Measurements from ENCODE around the gene CCDC85B. TPM values are rescaled to one million over a fixed set of nuclear protein-coding genes. Genes with fewer than 3 reads are reported as not detected.

CCDC85B gene
- total RNA-seq, 6 experiments from 2014 or later, result 4.9 to 19.2 (median 6.6) TPM

DNA sequence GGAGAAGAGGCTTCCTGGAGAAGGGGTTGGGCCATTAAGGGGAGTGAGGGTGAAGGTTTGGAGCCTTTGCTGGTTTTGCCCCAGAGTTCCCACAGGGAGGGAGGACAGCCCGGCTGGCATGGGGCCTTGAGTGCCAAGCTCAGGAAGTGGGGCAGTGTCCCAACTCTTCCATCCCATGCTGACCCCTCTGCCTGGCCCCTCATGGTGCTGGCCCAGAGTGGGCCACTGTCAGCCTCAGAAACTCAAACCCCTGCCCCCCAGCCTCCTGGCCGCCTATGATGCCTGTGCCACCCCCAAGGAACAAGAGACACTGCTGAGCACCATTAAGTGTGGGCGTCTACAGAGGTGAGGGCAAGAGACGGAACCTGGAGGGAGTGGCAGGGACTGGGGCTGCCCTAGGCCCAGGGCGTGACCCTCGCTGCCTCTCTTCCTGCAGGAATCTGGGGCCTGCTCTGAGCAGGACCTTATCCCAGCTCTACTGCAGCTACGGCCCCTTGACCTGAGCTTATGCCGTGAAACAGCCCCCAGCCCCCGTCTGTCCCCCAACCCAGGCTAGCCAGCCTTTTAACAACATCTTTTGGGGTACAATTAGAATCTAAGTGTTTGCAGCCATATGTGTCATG, 24.8 kb upstream of the CCDC85B start:
- H3K4me1 ChIP-seq, result peaks cover 0 to 9% (median 0%) of the 10 kb centered on the region in 4 donors
- WGBS (ENCODE audit: insufficient coverage, low coverage, low lambda C conversion rate, missing lambda C conversion rate), result 88% methylated on average over 3 of the region's 9 CpGs
- peaks cover 0 to 33% (median 18%) of the 10 kb centered on the region in 4 donors for H3K36me3 ChIP-seq
- intact Hi-C loops (cut with DNase I), result no loop called here
- H3K27me3 ChIP-seq, result no peaks in the 10 kb centered on the region
- H3K27ac ChIP-seq, result no peak overlapping the region
- ATAC-seq (no peak), DNase-seq (no peak)
- TF ChIP-seq POLR2A (IDR thresholded peaks at IDR 0.05), result no peak
- TF ChIP-seq, protein P1, sequence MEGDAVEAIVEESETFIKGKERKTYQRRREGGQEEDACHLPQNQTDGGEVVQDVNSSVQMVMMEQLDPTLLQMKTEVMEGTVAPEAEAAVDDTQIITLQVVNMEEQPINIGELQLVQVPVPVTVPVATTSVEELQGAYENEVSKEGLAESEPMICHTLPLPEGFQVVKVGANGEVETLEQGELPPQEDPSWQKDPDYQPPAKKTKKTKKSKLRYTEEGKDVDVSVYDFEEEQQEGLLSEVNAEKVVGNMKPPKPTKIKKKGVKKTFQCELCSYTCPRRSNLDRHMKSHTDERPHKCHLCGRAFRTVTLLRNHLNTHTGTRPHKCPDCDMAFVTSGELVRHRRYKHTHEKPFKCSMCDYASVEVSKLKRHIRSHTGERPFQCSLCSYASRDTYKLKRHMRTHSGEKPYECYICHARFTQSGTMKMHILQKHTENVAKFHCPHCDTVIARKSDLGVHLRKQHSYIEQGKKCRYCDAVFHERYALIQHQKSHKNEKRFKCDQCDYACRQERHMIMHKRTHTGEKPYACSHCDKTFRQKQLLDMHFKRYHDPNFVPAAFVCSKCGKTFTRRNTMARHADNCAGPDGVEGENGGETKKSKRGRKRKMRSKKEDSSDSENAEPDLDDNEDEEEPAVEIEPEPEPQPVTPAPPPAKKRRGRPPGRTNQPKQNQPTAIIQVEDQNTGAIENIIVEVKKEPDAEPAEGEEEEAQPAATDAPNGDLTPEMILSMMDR (IDR thresholded peaks at IDR 0.05), result no peak
- H3K9me3 ChIP-seq, result no peaks in the 10 kb centered on the region
- no peak overlapping the region for H3K4me3 ChIP-seq

DNA sequence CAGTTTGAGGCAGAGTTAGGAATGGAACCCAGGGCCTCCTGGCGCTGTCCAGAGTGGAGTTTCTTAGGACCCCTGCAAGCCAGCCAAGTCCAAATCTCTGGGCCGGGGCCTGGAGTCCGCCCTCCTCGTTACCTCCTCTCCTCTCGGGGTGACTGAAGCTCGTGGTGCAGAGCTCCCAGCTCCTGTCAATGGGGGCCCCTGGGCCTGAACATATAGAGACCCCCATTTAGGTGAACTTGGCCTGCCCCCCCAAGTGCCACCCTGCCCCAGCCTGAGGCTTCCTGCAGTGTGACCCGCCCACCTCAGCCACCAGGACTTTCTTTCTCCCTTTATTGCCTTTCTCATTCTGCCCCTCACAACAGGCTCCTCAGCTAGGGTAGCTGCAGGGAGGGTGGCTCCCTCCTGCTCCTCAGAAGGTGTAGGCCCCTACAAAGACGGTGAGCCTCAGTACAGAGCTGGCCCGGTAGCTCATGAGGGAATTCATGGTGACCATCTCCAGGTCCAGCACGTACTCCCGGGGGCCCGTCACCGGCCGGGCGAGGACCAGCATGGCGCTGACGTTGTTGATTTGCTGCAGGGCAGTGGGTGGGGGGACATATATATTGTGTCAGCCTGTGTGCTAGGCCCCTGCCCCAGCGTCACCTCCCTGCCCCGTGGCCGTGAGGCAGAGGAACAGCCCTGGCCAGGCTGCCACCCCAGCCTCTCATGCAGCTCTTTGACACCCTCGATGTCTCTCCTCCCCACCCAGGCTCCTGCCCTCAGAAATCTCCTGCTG, 23.8 kb upstream of the CCDC85B start:
- TF ChIP-seq, protein P1 (IDR thresholded peaks at IDR 0.05), result no peak
- no peak for TF ChIP-seq POLR2A (IDR thresholded peaks at IDR 0.05)
- H3K4me3 ChIP-seq, result no peak overlapping the region
- H3K27me3 ChIP-seq, result no peaks in the 10 kb centered on the region
- H3K4me1 ChIP-seq, result peaks cover 0 to 3% (median 0%) of the 10 kb centered on the region in 4 donors
- DNase-seq, result no peak
- WGBS (ENCODE audit: insufficient coverage, low coverage, low lambda C conversion rate, missing lambda C conversion rate), result 100% methylated on average over 1 of the region's 21 CpGs
- H3K27ac ChIP-seq, result no peak overlapping the region
- ATAC-seq, result no peak
- intact Hi-C loops (cut with DNase I), result no loop called here
- peaks cover 0 to 33% (median 18%) of the 10 kb centered on the region in 4 donors for H3K36me3 ChIP-seq
- no peaks in the 10 kb centered on the region for H3K9me3 ChIP-seq

- ATAC-seq (no peak), DNase-seq (no peak)
- Histone ChIP-seq H3K9me3 (no peaks in the 10 kb centered on the region), H3K36me3 (peaks cover 0 to 28% (median 17%) of the 10 kb centered on the region in 4 donors), H3K4me3 (no peak overlapping the region), H3K27me3 (no peaks in the 10 kb centered on the region), H3K4me1 (no peaks in the 10 kb centered on the region), H3K27ac (no peak overlapping the region)
- TF ChIP-seq, protein P1 (IDR thresholded peaks at IDR 0.05), result no peak
- no peak for TF ChIP-seq POLR2A (IDR thresholded peaks at IDR 0.05)
- 44% methylated on average over 12 of the region's 29 CpGs for WGBS (ENCODE audit: insufficient coverage, low coverage, low lambda C conversion rate, missing lambda C conversion rate)
- intact Hi-C loops (cut with DNase I), result no loop called here
These were observed 23.0 kb upstream of the CCDC85B start for GRCh38 chr11:65867284-65868071.

DNA sequence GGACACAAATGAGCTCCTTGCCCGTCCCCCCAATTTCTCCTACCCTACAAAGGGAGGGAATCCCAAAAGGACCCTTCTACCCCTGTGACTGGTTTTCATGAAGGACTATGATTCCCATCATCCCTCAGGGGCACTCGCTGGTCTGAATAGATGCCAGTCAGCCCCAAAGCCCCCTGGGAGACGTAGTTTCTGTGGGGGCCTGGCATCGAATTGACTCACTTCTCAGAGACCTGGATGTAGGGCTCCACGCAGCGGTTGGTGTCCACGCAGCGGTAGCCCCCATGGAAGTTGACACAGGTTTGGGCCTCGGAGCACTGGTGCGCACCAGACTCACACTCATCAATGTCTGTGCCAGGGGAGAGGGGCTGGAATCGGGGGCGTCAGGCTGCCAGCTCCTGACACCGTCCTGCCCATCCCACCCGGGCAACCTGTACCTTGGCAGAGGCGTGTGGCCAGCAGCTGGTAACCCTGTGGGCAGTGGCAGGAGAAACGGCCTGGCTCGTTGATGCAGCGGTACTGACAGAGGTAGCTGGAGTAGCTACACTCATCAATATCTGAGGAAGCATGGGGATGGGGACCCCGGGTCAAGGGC, 22.3 kb upstream of the CCDC85B start:
- ATAC-seq (no peak), DNase-seq (no peak)
- intact Hi-C loops (cut with DNase I), result no loop called here
- Histone ChIP-seq H3K4me1 (peaks cover 0 to 4% (median 0%) of the 10 kb centered on the region in 4 donors), H3K27me3 (no peaks in the 10 kb centered on the region), H3K36me3 (peaks cover 0 to 23% (median 14%) of the 10 kb centered on the region in 4 donors), H3K4me3 (no peak overlapping the region), H3K27ac (no peak overlapping the region), H3K9me3 (no peaks in the 10 kb centered on the region)
- TF ChIP-seq, protein P1 (IDR thresholded peaks at IDR 0.05), result no peak
- no peak for TF ChIP-seq POLR2A (IDR thresholded peaks at IDR 0.05)
- WGBS (ENCODE audit: insufficient coverage, low coverage, low lambda C conversion rate, missing lambda C conversion rate), result 83% methylated on average over 1 of the region's 19 CpGs

All from right lobe of liver (tissue), 6 donors.